WERI-Rb-1 (cell line): ENCODE measurements around the gene NDUFB6.
"Not testable (repeated sequence)": the region's sequence is repeated elsewhere in the genome, so short reads cannot be mapped to it uniquely, and the experiment has no call there.

Experiments
- DNase-seq: peaks from one replicate; pipeline ENCODE4 v3.0.0-alpha.2; 2020
- H3K27ac ChIP-seq: fragments of 250-450 bp; sonication (Bioruptor Pico); 2 replicates; pipeline ENCODE4 v1.5.1; 2020; ENCODE audit warnings: mild to moderate bottlenecking, moderate library complexity
- H3K27me3 ChIP-seq: fragments of 250-450 bp; sonication (Bioruptor Pico); 2 replicates; pipeline ENCODE4 v1.5.1; 2021; ENCODE audit warnings: mild to moderate bottlenecking, low read depth, moderate library complexity; ENCODE audit not compliant: insufficient read depth, severe bottlenecking
- H3K36me3 ChIP-seq: fragments of 250-450 bp; sonication (Bioruptor Pico); 2 replicates; pipeline ENCODE4 v1.5.1; 2020; ENCODE audit warnings: mild to moderate bottlenecking, moderate library complexity
- H3K4me3 ChIP-seq: 2 replicates; pipeline ENCODE4 v1.5.1; 2011; ENCODE audit warnings: low read depth, mild to moderate bottlenecking, control low read depth, low read length
- H3K9me3 ChIP-seq: fragments of 250-450 bp; sonication (Bioruptor Pico); 2 replicates; pipeline ENCODE4 v1.5.1; 2021; ENCODE audit warnings: mild to moderate bottlenecking, moderate library complexity; ENCODE audit not compliant: severe bottlenecking
- TF ChIP-seq, protein P1 (sequence below): IDR thresholded peaks from 2 replicates; pipeline ENCODE4 v1.5.1; 2011; ENCODE audit warnings: low read depth, mild to moderate bottlenecking, control low read depth, inconsistent platforms, low read length

Gene NDUFB6

GRCh38 chr9:32550562-32551275 is 22.2 kb downstream of the NDUFB6 start:
- H3K27me3 ChIP-seq: no peaks in the 10 kb centered on the region
- H3K4me3 ChIP-seq: peak overlapping the region; percentile 75
- peaks cover 26% of the 10 kb centered on the region for H3K36me3 ChIP-seq
- no peaks in the 10 kb centered on the region for H3K9me3 ChIP-seq
- peak; percentile 98 for DNase-seq
- H3K27ac ChIP-seq: peak overlapping the region; percentile 97
- TF ChIP-seq, protein P1, sequence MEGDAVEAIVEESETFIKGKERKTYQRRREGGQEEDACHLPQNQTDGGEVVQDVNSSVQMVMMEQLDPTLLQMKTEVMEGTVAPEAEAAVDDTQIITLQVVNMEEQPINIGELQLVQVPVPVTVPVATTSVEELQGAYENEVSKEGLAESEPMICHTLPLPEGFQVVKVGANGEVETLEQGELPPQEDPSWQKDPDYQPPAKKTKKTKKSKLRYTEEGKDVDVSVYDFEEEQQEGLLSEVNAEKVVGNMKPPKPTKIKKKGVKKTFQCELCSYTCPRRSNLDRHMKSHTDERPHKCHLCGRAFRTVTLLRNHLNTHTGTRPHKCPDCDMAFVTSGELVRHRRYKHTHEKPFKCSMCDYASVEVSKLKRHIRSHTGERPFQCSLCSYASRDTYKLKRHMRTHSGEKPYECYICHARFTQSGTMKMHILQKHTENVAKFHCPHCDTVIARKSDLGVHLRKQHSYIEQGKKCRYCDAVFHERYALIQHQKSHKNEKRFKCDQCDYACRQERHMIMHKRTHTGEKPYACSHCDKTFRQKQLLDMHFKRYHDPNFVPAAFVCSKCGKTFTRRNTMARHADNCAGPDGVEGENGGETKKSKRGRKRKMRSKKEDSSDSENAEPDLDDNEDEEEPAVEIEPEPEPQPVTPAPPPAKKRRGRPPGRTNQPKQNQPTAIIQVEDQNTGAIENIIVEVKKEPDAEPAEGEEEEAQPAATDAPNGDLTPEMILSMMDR: peak; percentile 7; the same call in 1 of the 2 replicates

GRCh38 chr9:32550150-32550561 is 22.8 kb downstream of the NDUFB6 start:
- no peak for DNase-seq
- no peaks in the 10 kb centered on the region for H3K27me3 ChIP-seq
- H3K27ac ChIP-seq: peak overlapping the region; percentile 97
- peak overlapping the region; percentile 75 for H3K4me3 ChIP-seq
- TF ChIP-seq, protein P1: no peak
- peaks cover 26% of the 10 kb centered on the region for H3K36me3 ChIP-seq
- no peaks in the 10 kb centered on the region for H3K9me3 ChIP-seq

DNA sequence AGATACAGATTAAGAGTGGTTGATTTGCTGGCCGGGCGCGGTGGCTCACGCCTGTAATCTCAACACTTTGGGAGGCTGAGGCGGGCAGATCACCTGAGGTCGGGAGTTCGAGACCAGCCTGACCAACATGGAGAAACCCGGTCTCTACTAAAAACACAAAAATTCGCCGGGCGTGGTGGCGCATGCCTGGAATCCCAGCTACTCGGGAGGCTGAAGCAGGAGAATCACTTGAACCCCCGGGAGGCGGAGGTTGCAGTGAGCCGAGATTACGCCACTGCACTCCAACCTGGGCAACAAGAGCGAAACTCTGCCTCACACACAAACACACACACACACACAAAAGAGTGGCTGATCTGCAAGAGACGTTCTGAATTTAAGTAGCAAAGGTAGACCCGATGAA is 24.7 kb downstream of the NDUFB6 start:
- not testable (repeated sequence) for H3K9me3 ChIP-seq, H3K27me3 ChIP-seq, H3K4me3 ChIP-seq, H3K27ac ChIP-seq, DNase-seq
- peaks cover 39% of the 10 kb centered on the region for H3K36me3 ChIP-seq

DNA sequence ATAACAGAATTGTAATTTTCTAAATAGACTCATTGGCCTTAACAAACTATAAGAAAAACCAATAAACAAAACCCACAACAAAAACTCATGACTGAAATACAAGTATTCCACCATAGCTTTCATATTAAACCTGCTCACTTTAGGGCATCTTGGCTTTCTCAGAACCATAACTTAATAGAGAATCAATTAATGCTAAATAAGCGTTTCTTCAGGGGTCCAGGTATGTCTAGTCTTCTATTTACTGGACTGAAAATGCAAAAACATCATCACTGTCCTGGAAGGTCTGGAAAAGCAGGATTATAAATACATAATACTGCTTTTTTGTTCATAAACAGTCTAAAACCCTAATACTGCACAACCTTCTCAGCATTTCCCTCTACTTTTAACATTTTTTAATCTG is 27.1 kb downstream of the NDUFB6 start:
- Histone ChIP-seq H3K36me3 (peaks cover 60% of the 10 kb centered on the region), H3K9me3 (no peaks in the 10 kb centered on the region), H3K4me3 (no peak overlapping the region), H3K27ac (no peak overlapping the region), H3K27me3 (no peaks in the 10 kb centered on the region)
- DNase-seq: no peak
- TF ChIP-seq, protein P1: no peak

GRCh38 chr9:32543047-32543446 is 29.9 kb downstream of the NDUFB6 start:
- Histone ChIP-seq H3K27me3 (no peaks in the 10 kb centered on the region), H3K4me3 (no peak overlapping the region), H3K36me3 (peaks cover 52% of the 10 kb centered on the region), H3K27ac (no peak overlapping the region), H3K9me3 (no peaks in the 10 kb centered on the region)
- DNase-seq: no peak
- TF ChIP-seq, protein P1: no peak

GRCh38 chr9:32533816-32534215 is 39.1 kb downstream of the NDUFB6 start:
- H3K27me3 ChIP-seq: no peaks in the 10 kb centered on the region
- DNase-seq: no peak
- no peaks in the 10 kb centered on the region for H3K36me3 ChIP-seq
- no peaks in the 10 kb centered on the region for H3K9me3 ChIP-seq
- H3K27ac ChIP-seq: no peak overlapping the region
- no peak overlapping the region for H3K4me3 ChIP-seq
- TF ChIP-seq, protein P1: no peak
